ENCODE data around the gene PLEKHH2. TPM values are rescaled to one million over a fixed set of nuclear protein-coding genes. Genes with fewer than 3 reads are reported as not detected.

PLEKHH2 gene
- total RNA-seq, 1 experiment from 2014 or later: 0.93 TPM

- Mint-ChIP-seq H3K9me3 (ENCODE audit: unreplicated experiment) (no peaks in the 10 kb centered on the region), H3K4me1 (ENCODE audit: insufficient read depth, unreplicated experiment) (no peaks in the 10 kb centered on the region), H3K4me3 (ENCODE audit: unreplicated experiment) (no peak overlapping the region), H3K36me3 (ENCODE audit: insufficient read depth, unreplicated experiment) (peaks cover 8% of the 10 kb centered on the region), H3K27me3 (ENCODE audit: insufficient read depth, unreplicated experiment) (no peaks in the 10 kb centered on the region), H3K27ac (ENCODE audit: low read depth, unreplicated experiment) (no peak overlapping the region)
- ChIA-PET CTCF (no interaction called here), POLR2A (interaction anchor here (0.7 to 1.6 kb wide), 2 partner anchors 11 to 61 kb away, joined by 3 to 5 read pairs; no protein-coding TSS in a partner anchor)
- DNase-seq (ENCODE audit: unreplicated experiment): no peak
- TF ChIP-seq CTCF (IDR thresholded peaks at IDR 0.05; ENCODE audit: unreplicated experiment): no peak
- intact Hi-C loops (cut with micrococcal nuclease): no loop called here
- BruUV-seq (replicated peaks): no TSS peak
These were observed 175.9 kb downstream of the PLEKHH2 start for GRCh38 chr2:43812947-43813346.

GRCh38 chr2:43814711-43815110 is 177.7 kb downstream of the PLEKHH2 start:
- CTCF ChIA-PET: no interaction called here

More at GRCh38 chr2:43814711-43815110, 177.7 kb downstream of the PLEKHH2 start:
- peaks cover 6% of the 10 kb centered on the region for H3K36me3 Mint-ChIP-seq (ENCODE audit: insufficient read depth, unreplicated experiment)
- intact Hi-C loops (cut with micrococcal nuclease): no loop called here
- TF ChIP-seq CTCF (IDR thresholded peaks at IDR 0.05; ENCODE audit: unreplicated experiment): no peak
- no peaks in the 10 kb centered on the region for H3K4me1 Mint-ChIP-seq (ENCODE audit: insufficient read depth, unreplicated experiment)
- H3K9me3 Mint-ChIP-seq (ENCODE audit: unreplicated experiment): no peaks in the 10 kb centered on the region
- no peak overlapping the region for H3K27ac Mint-ChIP-seq (ENCODE audit: low read depth, unreplicated experiment)
- no peak overlapping the region for H3K4me3 Mint-ChIP-seq (ENCODE audit: unreplicated experiment)
- H3K27me3 Mint-ChIP-seq (ENCODE audit: insufficient read depth, unreplicated experiment): no peaks in the 10 kb centered on the region
- POLR2A ChIA-PET: no interaction called here
- BruUV-seq (replicated peaks): no TSS peak
- DNase-seq (ENCODE audit: unreplicated experiment): no peak

Other genes with a start within 250 kb of the PLEKHH2 start
- 42.3 and 49.8 TPM in 2 replicates for gene THADA, start 41.2 kb upstream of the PLEKHH2 start, total RNA-seq (2022)
- gene C1GALT1C1L, start 39.2 kb downstream of the PLEKHH2 start, total RNA-seq (2022): 0.27 TPM in 1 of 2 replicates, not detected in the other
- 13.0 and 16.6 TPM in 2 replicates for gene DYNC2LI1, start 136.8 kb downstream of the PLEKHH2 start, total RNA-seq (2022)
- gene ABCG5, start 201.6 kb downstream of the PLEKHH2 start, total RNA-seq (2022): not detected in 2 replicates
- gene ABCG8, start 201.7 kb downstream of the PLEKHH2 start, total RNA-seq (2022): not detected in 2 replicates